Measurements from ENCODE around the gene RFX3.

- TF ChIP-seq, protein P1, sequence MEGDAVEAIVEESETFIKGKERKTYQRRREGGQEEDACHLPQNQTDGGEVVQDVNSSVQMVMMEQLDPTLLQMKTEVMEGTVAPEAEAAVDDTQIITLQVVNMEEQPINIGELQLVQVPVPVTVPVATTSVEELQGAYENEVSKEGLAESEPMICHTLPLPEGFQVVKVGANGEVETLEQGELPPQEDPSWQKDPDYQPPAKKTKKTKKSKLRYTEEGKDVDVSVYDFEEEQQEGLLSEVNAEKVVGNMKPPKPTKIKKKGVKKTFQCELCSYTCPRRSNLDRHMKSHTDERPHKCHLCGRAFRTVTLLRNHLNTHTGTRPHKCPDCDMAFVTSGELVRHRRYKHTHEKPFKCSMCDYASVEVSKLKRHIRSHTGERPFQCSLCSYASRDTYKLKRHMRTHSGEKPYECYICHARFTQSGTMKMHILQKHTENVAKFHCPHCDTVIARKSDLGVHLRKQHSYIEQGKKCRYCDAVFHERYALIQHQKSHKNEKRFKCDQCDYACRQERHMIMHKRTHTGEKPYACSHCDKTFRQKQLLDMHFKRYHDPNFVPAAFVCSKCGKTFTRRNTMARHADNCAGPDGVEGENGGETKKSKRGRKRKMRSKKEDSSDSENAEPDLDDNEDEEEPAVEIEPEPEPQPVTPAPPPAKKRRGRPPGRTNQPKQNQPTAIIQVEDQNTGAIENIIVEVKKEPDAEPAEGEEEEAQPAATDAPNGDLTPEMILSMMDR (IDR thresholded peaks at IDR 0.05; ENCODE audit: low read length), result no peak
- no peak for TF ChIP-seq EZH2 (optimal IDR thresholded peaks at IDR 0.05; ENCODE audit: low read depth, low read length)
Measured at GRCh38 chr9:3520564-3520963, 5.2 kb downstream of the RFX3 start.

All from MM.1S (cell line).